GM11168 (cell line): ENCODE measurements around the gene EIF3J.
"Not testable (repeated sequence)": the region's sequence is repeated elsewhere in the genome, so short reads cannot be mapped to it uniquely, and the experiment has no call there.

Experiments
- in situ Hi-C: fragments of 300-500 bp; cut with MboI; formaldehyde crosslinking; loops from one replicate; pipeline ENCODE4 v1.12.0; 2022; ENCODE audit warnings: low sequenced_read_pairs; ENCODE audit not compliant: unreplicated experiment

Gene EIF3J, protein sequence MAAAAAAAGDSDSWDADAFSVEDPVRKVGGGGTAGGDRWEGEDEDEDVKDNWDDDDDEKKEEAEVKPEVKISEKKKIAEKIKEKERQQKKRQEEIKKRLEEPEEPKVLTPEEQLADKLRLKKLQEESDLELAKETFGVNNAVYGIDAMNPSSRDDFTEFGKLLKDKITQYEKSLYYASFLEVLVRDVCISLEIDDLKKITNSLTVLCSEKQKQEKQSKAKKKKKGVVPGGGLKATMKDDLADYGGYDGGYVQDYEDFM

DNA sequence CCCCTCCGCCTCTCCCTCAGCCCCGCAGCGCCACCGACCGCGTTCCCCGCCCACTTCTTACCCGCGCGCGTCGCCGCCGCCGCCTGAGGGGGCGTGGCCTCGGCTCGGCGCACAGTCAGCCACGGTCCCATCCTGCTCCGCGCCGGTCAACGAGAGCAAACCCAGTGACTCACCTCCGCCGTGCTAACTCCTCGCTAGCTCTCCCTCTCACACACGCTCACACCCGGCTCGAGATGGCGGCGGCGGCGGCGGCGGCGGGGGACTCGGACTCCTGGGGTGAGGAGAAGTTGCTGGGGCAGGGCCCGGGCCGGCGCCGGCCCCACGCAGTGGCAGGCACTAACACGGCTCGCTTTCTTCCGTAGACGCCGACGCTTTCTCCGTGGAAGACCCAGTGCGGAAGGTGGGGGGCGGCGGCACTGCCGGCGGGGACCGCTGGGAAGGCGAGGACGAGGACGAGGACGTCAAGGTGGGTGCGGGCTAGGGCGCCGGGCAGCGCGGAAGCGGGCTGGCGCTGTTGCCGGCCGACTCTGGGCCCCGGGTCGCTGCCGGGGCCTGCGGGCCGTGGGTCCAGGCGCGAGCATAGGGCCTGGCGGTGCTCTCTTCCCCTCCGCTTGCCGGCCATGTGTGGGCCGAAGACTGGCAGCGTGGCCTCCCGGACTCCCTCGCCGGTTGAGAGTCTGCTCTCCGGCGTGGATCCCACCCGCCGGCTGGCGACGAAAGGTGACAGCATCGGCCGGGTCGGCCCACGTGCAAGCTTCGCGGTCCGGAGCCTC, at the start of gene EIF3J:
Gene EIF3J, plus strand, starts transcription at position 186 of the 773 bp plus-strand sequence. Its CDS starts 48 bp downstream, at position 234.
- in situ Hi-C loops = no loop called here

DNA sequence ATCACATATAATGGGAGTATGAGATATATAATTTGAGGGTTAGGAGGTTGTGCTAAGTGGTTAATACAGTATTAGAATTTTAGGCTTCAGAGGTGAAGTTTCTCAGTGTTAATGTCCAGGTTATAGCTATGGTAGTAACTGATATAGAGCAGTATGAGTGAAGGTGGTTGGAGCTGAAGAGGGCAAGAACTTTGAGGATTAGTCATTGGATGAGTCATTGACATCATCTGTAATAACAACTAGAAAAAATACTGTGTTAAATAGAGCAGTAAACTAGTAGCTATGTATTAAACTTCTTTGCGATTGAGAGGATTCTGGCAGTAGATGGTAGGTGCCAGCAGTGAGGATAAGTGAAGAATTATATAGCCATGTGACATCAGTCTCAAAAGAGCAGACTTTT, 47.5 kb upstream of the EIF3J start:
- in situ Hi-C loops = no loop called here

DNA sequence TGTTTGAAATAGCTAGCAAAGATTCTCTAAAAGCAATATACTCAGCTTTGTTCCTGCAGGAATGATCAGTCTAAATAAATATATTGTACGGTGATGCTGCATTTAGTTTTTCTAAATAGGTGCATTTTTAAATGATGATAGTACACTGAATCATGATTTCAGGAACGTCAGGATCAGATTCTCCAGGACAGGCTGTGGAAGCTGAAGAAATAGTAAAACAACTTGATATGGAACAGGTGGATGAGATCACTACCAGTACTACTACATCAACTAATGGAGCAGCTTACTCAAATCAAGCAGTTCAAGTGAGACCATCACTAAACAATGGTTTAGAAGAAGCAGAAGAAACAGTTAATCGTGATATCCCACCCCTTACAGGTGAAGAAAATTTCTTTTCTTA, 46.3 kb upstream of the EIF3J start:
- in situ Hi-C loops = no loop called here

DNA sequence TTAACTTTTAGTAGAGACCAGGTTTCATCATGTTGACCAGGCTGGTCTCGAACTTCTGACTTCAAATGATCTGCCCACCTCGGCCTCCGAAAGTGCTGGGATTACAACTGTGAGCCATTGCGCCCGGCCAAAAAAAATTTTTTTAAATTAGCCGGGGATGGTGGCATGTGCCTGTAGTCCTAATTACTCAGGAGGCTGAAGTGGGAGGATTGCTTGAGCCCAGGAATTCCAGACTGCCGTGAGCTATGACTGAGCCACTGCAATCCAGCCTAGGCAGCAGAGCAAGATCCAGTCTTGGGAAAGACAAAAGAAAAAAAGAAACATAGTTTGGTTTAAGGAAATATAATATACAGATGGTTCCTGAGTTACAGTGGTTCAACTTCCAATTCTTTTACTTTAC, 44.9 kb upstream of the EIF3J start:
- in situ Hi-C loops = no loop called here

DNA sequence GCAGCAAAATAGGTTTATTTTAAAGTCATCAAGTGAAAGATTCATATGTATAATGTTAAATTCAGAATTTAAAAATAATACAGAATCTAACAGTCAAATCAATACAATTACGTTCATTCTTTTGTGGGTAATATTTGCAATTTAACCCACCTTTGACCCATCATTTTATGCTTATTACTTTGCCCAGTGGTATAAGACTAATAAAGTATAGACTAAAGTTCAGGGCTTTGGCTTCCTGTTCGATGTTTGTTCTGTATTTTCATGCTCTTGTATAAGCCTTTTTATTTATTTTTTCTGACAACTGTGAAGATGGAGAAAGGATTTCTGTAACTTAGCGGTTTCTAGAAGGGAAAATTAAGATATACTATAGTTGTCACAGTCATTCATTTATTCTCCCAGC, 44.3 kb upstream of the EIF3J start:
- in situ Hi-C loops = no loop called here

DNA sequence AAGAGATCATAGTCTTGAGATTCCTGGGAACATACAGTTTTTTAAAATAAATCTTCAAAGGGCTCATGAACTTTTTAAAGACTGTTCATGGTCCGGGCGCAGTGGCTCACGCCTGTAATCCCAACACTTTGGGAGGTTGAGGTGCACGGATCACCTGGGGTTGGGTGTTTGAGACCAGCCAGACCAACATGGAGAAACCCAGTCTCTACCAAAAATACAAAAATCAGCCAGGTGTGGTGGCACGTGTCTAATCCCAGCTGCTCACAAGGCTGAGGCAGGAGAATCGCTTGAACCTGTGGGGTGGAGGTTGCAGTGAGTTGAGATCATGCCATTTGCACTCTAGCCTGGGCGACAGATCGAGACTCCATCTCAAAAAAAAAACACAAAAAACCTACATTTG, 41.4 kb upstream of the EIF3J start:
- in situ Hi-C loops = no loop called here

DNA sequence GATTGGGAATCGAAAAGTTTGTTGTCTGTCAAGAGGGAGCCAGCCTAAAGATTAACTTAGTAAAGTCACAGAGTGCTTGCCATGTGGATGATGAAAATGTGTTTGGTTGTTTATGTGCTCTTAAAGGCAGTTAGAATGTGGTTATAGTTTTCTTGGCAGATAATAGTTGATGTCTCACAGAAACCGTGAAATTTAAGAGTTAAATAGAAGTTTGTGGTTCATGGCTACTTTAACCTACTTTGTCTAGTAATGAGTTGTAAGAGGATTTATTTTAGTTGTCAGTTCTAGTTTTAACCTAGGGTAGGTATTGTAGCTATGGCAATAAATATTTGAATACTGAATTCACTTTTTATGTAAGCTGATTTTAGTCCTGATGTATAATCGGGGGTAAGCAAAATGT, 36.4 kb upstream of the EIF3J start:
- in situ Hi-C loops = no loop called here

DNA sequence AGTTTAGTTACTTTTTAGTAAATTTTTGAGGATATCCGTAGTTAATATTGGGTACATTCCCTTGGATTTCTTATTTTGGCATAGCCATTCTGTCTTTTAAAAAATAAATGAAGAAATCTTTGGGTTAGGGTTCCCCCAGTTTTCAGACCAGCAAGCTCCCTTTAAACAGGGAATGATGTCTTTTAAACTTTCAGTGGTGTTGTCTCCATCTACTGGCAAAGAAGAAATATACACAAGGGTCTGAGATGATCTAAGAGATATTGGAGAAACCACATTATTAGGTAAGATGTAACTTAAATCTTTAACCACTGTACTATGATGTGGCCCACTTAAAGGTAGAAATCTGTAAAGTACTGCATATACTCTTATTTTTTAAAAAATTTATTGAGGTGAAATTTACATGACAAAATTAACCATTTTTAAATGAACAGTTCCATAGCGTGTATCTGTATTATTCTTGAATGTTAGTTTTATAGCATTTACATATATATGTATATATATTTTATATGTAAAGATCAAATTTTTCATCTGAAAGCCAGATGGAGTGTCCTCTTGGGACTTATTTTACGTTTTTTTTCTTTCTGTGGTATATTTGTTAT, 35.1 kb upstream of the EIF3J start:
- in situ Hi-C loops = no loop called here

DNA sequence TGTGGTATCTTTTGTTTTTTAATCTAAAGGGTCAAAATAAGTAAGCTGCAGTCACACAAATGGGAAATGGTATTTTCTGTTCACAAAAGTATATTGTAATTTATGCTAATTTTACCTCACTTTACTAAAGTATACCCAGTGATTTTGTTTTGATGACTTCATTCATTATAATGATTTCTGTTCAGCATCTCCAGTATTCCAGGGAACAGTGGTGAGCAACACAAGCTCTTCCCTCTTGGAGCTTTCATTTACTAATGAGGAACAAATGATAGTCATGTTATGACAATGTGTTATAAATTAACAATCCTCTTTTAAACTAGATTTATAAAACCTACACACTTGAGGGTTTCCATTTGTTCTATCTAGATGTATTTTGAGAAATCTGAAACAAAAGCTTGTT, 20.5 kb upstream of the EIF3J start:
- in situ Hi-C loops = no loop called here

DNA sequence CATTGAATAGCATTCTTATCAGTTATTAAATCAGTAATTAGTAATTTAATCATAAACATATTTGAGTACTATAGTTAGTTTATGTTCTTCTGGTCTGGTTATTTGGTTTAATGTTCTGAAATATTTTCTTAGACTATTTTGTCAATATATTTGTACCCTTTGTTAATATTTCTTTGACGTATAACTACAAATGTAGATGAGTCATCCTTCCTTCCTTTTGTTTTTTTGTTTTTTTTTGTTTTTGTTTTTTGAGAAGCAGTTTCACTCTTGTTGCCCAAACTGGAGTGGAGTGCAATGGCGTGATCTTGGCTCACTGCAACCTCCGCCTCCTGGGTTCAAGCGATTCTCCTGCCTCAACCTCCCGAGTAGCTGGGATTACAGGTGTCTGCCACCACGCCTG, 17.4 kb upstream of the EIF3J start:
- in situ Hi-C loops = no loop called here

DNA sequence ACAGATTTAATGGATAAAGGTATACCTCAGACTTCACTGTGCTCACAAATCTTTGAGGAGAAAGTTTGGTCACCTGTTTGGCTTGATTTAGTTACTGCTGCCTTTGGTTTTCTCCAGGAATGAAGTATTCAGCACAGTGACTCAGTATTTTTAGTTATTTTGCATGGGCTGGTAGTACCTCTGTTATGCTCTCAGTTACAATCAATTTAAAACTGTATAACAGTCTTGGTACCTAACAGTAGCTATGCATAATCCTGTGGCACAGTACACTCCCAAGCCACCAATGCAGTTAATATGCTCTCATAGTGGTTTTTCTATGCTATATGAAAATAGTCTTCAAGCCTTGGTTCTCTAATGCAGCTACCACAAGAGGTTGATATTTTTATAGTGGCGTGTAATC, 11.9 kb upstream of the EIF3J start:
- in situ Hi-C loops = no loop called here

DNA sequence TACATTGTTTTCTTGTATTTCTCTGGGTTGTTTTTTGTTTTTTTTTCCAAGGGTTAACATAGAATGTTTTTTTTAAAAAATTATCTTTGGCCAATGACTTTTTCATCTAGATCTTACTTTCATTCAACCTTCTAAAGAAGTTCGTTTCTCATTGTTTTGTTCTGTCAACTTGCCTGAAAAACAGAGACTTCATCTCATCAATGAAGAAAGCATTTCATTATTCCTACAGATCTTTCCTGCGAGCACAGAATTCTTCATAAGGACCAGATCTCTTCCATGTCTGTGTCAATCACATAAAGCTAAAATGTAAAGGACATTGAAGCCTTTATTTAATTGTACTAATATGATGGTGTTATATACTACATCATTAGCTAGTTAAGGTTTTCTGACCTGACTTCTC, 9.7 kb upstream of the EIF3J start:
- in situ Hi-C loops = no loop called here

DNA sequence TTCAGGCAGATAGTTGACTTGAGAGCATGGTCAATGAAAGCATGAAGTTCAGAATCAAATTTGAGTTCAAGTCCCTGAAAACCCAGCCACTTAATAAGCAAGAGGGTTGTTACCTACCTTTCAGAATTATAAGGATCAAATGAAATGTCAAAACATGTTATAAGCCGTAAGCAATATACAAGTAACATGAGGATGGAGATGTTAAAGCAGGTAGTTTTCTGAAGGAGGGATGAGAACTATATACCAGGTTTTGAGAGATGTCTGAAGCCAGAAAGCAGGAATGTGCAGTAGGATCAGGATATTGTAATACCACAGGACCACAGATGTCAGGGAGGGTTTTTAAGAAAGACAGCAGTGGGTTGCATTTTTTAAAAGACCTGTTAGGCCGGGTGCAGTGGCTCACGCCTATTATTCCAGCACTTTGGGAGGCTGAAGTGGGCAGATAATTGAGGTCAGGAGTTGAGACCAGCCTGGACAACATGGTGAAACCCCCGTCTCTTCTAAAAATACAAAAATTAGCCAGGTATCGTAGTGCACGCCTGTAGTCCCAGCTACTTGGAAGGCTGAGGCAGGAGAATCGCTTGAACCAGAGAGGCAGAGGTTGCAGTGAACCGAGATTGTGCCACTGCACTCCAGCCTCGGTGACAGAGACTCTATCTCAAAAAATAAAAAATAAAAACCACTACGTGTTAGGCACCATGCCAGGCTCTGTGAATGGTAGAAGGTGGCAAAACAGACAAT, 6.9 kb upstream of the EIF3J start:
- in situ Hi-C loops = no loop called here

DNA sequence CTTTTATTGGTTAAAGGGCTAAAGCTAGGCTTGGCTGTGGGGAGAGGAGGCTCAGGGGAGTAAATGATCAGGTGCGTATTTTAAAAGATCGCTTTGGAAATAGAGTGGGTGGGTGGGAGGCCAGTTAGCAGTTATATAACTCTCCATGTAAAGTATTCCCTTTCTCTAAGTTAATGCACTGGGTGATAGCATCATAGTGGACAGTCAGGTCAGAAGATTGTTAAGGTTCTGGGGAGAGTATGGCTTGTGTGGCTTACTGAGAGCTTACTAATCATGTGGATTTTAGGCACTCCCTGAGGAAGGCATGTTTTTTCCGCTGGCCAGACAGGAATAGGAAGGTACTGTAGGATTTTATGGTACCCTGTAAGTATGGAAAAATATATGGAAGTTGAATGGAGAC, 6.3 kb upstream of the EIF3J start:
- in situ Hi-C loops = no loop called here

DNA sequence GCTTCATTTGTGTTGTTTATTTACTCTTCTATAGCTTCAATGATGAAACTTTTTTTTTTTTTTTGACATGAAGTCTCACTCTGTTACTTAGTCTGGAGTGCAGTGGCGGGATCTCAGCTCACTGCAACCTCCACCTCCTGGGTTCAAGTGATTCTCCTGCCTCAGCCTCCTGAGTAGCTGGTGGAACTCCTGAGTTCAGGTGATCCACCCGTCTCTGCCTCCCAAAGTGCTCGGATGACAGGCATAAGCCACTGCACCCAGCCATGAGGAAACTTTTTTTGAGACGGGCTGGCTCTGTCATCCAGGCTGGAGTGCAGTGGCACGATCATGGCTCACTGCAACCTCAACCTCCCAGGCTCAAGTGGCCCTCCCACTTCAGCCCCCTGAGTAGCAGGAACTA, 4.7 kb upstream of the EIF3J start:
- in situ Hi-C loops = not testable (repeated sequence)

DNA sequence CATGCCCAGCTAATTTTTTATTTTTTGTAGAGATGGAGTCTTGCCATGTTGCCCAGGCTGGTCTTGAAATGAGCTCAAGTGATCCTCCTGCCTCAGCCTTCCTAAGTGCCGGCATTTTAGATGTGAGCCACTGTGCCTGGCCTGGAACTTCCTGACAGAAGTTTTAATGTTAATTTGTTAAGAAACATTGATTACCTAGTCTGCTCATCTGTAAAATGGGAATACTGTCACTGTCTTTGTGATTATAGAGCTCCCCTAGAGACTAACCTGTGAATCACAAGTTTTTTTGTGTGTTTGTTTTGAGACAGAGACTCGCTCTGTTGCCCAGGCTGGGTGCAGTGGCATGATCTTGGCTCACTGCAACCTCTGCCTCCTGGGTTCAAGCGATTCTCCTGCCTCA, 4.3 kb upstream of the EIF3J start:
- in situ Hi-C loops = no loop called here

DNA sequence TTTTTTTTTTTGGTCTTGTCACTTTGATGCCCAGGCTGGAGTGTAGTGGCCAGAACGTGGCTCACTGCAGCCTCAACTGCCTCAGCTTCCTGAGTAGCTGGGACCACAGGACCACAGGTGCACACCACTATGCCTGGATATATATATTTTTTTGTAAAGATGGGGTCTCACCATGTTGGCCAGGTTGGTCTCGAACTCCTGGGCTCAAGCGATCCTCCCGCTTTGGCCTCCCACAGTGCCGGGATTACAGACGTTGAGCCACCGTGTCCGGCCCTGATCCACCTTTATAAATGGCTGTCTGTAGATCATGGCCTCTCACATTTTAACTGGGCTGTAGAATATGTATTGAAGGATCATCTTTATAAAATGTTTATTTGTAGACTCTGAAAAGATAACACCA, 1.9 kb upstream of the EIF3J start:
- in situ Hi-C loops = no loop called here

DNA sequence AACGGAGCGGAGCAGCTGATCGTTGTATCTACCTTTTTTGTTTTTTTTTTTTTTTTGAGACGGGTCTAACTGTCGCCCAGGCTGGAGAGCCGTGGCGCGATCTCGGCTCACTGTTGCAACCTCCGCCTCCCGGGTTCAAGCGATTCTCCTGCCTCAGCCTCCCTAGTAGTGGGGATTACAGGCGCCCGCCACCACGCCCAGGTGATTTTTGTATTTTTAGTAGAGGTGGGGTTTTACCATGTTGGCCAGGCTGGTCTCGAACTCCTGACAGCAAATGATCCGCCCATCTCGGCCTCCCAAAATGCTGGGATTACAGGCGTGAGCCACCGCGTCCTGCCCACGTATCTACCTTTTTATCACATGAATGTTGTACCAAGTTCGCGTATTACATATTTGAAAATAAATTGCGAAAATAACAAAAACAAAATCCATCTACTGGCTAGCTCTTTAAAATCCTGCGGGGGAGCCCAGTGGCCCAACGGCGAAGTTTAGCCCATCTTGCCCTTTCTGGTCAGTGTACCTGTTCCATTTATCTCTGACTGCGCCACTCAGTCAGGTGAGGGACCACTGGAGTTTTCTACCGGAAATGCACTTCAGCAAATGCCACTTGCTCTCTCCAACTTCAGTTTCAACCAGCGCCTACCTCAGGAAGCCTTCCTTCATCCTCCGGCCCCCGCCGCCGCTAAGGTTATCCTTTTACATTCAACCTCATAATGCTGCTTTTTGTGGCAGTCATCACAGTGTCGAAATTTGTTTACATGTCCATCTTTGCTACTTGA, 1.2 kb upstream of the EIF3J start:
- in situ Hi-C loops = no loop called here

DNA sequence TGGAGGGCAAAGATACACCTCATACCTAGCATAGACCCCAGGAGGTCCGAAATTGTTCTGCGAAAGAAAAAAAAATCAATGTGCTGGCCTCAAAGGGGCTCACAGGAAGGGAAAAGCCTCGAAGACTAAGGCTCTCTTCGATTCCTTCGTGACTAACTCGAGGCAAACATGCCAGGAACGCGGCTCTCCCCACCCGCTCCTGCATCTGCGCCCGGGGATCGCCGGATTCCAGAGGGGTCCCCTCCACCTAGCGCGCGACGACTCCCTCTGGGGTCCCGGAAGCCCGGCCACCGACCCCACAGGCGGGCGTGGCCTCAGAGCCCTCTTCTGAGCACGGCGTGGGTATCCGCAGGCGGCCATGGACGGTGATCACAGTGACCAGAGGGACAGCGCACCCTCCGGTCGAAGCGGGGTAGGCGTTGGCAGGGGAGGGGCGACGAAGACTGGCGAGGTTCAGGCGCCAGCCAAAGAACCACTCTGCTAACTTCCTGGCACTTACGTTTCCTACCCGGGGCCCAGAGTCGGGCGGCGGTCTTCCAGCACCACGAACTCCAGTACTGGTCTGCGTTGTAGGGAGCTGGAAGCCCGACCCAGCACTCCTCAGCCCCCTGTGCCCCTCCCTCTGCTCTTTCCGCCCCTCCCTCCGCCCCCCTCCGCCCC, 515 bp upstream of the EIF3J start:
- in situ Hi-C loops = no loop called here

DNA sequence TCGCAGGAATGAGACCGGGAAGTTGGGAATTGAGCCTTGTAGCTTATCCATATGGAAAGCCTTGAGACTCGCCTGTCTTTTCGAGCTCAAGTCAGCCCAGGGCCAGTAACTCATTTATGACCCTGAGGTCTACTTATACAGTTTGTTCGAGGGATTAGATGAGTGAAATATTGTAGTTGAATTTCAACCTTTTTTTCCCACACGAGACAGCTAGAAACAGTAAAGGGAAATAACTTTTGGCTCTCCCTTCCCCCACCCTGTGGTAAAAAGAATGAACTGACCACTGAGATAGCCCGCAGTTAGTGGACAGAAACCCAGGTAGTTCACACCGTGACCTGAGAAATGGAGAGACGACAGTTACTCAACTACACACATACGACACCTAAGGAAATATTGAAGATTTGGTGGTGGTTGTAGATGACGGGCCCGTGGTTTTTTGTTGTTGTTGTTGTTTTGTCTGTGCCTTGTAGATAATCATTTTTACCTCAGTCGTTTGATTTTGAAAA, 841 bp downstream of the EIF3J start:
- in situ Hi-C loops = no loop called here
